Thoracic aorta (tissue), 2 donors: ENCODE data around the gene FOXP1. TPM values are rescaled to one million over a fixed set of nuclear protein-coding genes. Genes with fewer than 3 reads are reported as not detected.

Experiments used
- ATAC-seq: fragments of 150-250 bp; one replicate; pipeline ENCODE4 v1.8.0; 2017; ENCODE audit warnings: low read depth; ENCODE audit not compliant: insufficient number of reproducible peaks, low FRiP score
- DNase-seq: peaks from one replicate; pipeline ENCODE4 v3.0.0-alpha.2; 2020; ENCODE audit warnings: low spot score
- H3K27ac ChIP-seq, 2 donors: fragments of 200-600 bp; sonication (generic); 1 replicate in 1 of 2; 2 replicates in 1 of 2; pipeline ENCODE4 v1.5.1; 2016; ENCODE audit warnings: mild to moderate bottlenecking in 2 of 2, moderate library complexity in 2 of 2
- H3K27me3 ChIP-seq: fragments of 200-600 bp; sonication (generic); replicated peaks from 2 replicates; pipeline ENCODE4 v1.6.0; 2016; ENCODE audit warnings: mild to moderate bottlenecking; ENCODE audit not compliant: insufficient read depth
- H3K36me3 ChIP-seq: fragments of 200-600 bp; sonication (generic); one replicate; pipeline ENCODE4 v1.5.1; 2016
- H3K4me1 ChIP-seq, 2 donors: fragments of 200-600 bp; sonication (generic); 1 replicate in 1 of 2; 2 replicates in 1 of 2; pipeline versions ENCODE4 v1.5.1 to v1.6.0; 2016; ENCODE audit warnings: low read depth in 2 of 2, mild to moderate bottlenecking in 1 of 2; ENCODE audit not compliant: control insufficient read depth in 1 of 2
- H3K4me3 ChIP-seq: fragments of 200-600 bp; sonication (generic); 2 replicates; pipeline ENCODE4 v1.5.1; 2016; ENCODE audit warnings: mild to moderate bottlenecking
- H3K9me3 ChIP-seq: fragments of 200-600 bp; sonication (generic); 2 replicates; pipeline ENCODE4 v1.5.1; 2016
- total RNA-seq, 2 donors: library from RNA; depleted of rRNA; stranded (reverse); fragments of >200 nt; gene quantifications; one replicate each; pipeline versions ENCODE4 v1.1.0 to v1.2.3, GENCODE V29; 2016
- TF ChIP-seq, protein P1 (sequence below): fragments of 200-600 bp; sonication (generic); IDR thresholded peaks from one replicate; pipeline ENCODE4 v1.5.1; 2019; ENCODE audit warnings: antibody characterized with exemption

Gene FOXP1
- total RNA-seq, 2 donors from 2014 or later, result 176 to 255 TPM

DNA sequence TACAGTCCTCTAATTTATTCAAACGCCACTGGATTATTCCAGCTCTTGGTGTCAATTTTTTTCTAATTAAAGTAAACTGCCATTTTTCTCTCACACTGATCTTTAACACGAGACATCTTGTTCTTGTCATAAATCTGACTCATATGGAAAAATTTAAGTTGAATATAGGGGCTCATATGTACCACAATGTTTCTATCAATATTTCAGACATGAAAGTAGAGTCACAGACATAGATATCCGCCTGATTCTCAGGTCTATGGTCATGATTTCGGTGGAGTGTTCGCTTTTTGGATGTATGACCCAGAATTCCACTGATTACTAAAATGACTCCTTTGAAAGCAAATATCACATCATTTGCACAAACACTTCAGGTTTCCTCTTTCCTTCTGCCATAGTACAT, 552.8 kb downstream of the FOXP1 start:
- peaks cover 34 to 77% of the 10 kb centered on the region in 2 donors for H3K4me1 ChIP-seq
- TF ChIP-seq, protein P1, sequence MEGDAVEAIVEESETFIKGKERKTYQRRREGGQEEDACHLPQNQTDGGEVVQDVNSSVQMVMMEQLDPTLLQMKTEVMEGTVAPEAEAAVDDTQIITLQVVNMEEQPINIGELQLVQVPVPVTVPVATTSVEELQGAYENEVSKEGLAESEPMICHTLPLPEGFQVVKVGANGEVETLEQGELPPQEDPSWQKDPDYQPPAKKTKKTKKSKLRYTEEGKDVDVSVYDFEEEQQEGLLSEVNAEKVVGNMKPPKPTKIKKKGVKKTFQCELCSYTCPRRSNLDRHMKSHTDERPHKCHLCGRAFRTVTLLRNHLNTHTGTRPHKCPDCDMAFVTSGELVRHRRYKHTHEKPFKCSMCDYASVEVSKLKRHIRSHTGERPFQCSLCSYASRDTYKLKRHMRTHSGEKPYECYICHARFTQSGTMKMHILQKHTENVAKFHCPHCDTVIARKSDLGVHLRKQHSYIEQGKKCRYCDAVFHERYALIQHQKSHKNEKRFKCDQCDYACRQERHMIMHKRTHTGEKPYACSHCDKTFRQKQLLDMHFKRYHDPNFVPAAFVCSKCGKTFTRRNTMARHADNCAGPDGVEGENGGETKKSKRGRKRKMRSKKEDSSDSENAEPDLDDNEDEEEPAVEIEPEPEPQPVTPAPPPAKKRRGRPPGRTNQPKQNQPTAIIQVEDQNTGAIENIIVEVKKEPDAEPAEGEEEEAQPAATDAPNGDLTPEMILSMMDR, result no peak
- DNase-seq, result no peak
- no peak for ATAC-seq
- peak overlapping the region; percentile 29 to 36 for H3K27ac ChIP-seq
- peaks cover 5% of the 10 kb centered on the region for H3K36me3 ChIP-seq
- no peaks in the 10 kb centered on the region for H3K9me3 ChIP-seq
- no peaks in the 10 kb centered on the region for H3K27me3 ChIP-seq
- no peak overlapping the region for H3K4me3 ChIP-seq

DNA sequence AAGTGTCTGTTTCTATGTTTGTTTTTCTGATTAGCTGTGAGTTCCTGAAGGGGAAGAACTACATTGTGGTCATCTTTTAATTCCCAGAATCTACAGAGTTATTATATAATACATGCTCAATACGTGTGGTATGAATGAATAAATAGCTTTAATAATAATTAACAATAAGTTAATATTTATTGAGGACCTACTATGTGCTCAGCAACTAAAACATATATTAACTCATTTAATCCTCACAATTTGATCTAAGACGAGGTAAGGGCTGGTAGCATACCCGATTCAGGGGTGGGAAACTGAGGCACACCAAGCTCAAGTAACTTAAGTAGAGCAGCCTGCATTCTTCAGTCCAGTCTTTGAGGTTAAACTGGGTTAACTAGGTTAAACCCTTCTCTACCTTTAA, 553.8 kb downstream of the FOXP1 start:
- Histone ChIP-seq H3K9me3 (no peaks in the 10 kb centered on the region), H3K4me1 (peaks cover 42 to 77% of the 10 kb centered on the region in 2 donors), H3K36me3 (peaks cover 5% of the 10 kb centered on the region), H3K27ac (peak overlapping the region in 1 of 2 donors; percentile 11), H3K27me3 (no peaks in the 10 kb centered on the region), H3K4me3 (no peak overlapping the region)
- TF ChIP-seq, protein P1, result no peak
- ATAC-seq, result no peak
- no peak for DNase-seq

GRCh38 chr3:71028802-71029201, 554.7 kb downstream of the FOXP1 start:
- Histone ChIP-seq H3K9me3 (no peaks in the 10 kb centered on the region), H3K27ac (no peak overlapping the region)

DNA sequence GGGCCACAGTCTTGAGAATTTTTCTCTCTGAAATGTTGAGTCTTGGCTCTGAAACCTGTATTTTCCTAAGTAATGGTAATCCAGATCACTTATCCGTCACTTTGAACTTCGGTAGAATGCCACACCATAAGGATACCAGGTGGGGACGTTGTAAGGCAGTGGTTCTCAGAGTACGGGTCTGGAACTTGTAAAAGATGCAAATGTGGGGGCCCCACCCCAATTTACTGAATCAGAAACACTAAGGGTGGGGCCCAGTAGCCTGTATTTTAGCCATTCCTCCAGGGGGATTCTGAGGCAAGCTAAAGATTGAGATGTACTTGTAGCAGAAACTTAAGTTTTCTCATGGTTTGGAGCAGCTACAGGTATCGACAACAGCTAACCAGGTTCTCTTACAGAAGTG, 555.3 kb downstream of the FOXP1 start:
- Histone ChIP-seq H3K9me3 (no peaks in the 10 kb centered on the region), H3K36me3 (peaks cover 5% of the 10 kb centered on the region), H3K27ac (peak overlapping the region in 1 of 2 donors; percentile 29), H3K4me3 (no peak overlapping the region), H3K27me3 (no peaks in the 10 kb centered on the region), H3K4me1 (peaks cover 46 to 76% of the 10 kb centered on the region in 2 donors)
- DNase-seq (no peak), ATAC-seq (no peak)
- TF ChIP-seq, protein P1, result no peak

More at GRCh38 chr3:71028802-71029201, 554.7 kb downstream of the FOXP1 start:
- peaks cover 5% of the 10 kb centered on the region for H3K36me3 ChIP-seq
- no peak overlapping the region for H3K4me3 ChIP-seq
- DNase-seq, result no peak
- peaks cover 46 to 78% of the 10 kb centered on the region in 2 donors for H3K4me1 ChIP-seq
- H3K27me3 ChIP-seq, result no peaks in the 10 kb centered on the region
- TF ChIP-seq, protein P1, result no peak
- ATAC-seq, result no peak

DNA sequence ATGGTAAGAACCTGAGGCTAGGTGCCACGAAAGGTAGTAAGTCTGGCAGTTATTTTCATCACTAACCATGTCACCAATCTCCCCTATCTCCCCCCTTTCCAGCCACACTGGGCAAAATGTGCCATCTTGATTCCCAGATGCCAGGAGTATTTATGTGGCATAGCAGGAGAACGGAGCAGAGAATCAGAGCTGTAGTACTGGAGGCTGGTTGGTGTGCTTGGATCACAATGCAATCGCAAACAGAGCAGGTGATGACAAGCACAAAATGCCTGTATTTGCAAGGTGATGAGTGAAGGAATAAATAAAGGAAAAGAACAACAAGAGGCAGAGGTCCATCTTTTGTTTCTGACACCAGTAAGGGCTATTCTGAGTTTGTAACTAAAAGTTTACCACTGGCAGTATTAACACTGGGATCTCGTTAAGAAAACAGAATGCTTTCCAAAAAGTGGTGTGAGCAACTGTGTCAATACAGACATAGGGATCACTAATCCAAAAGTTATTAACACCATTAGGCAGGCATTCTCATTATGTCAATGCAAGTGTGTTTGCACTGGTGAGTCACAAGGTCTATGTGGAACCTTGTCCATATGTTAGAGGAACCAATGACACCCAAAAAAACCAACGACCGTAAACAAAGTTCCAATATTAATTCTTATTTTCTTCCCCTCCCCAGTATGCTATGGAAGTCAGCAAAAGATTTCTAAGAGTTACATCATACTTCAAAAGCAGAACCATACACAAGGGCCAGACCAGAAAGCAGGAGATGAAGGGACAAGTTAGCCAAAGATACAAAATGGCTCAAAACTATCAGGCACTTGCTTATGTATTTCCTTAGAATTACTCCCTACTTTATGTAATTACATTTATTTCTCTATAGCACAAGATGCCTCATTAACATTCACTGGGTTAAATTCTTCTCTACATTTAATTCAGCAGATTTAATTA, 556.6 kb downstream of the FOXP1 start:
- Histone ChIP-seq H3K27ac (peak overlapping the region; percentile 16 to 48), H3K9me3 (no peaks in the 10 kb centered on the region), H3K27me3 (no peaks in the 10 kb centered on the region), H3K4me1 (peaks cover 33 to 73% of the 10 kb centered on the region in 2 donors), H3K4me3 (no peak overlapping the region), H3K36me3 (peaks cover 5% of the 10 kb centered on the region)
- no peak for DNase-seq
- ATAC-seq, result no peak
- TF ChIP-seq, protein P1, result no peak
